SU-DHL-6 (cell line): ENCODE data around the gene NFE2.

Experiments used
- H2AFZ ChIP-seq: fragments of 200-600 bp; sonication (generic); 2 replicates; pipeline ENCODE4 v1.6.1; 2014; ENCODE audit warnings: low read depth, mild to moderate bottlenecking, moderate library complexity, mixed read lengths, antibody characterized with exemption, low read length; ENCODE audit not compliant: severe bottlenecking
- H3F3A ChIP-seq: fragments of 200-600 bp; shearing (Covaris generic); 2 replicates; pipeline ENCODE4 v1.6.0; 2016; ENCODE audit warnings: antibody characterized with exemption, mild to moderate bottlenecking; ENCODE audit not compliant: insufficient read depth
- H3K27ac ChIP-seq: fragments of 200-600 bp; sonication (generic); 2 replicates; pipeline ENCODE4 v1.5.1; 2016; ENCODE audit warnings: low read depth, mild to moderate bottlenecking, low read length, moderate library complexity, mixed read lengths
- H3K27me3 ChIP-seq: fragments of 200-600 bp; sonication (generic), shearing (Covaris generic); 2 replicates; pipeline ENCODE4 v1.6.0; 2014; ENCODE audit warnings: mild to moderate bottlenecking, low read length
- H3K36me3 ChIP-seq: fragments of 200-600 bp; sonication (generic); 2 replicates; pipeline ENCODE4 v1.6.1; 2014; ENCODE audit warnings: mild to moderate bottlenecking, low read length, mixed read lengths
- H3K4me2 ChIP-seq: fragments of 300-600, 200-600 bp; shearing (Covaris generic), sonication (generic); 2 replicates; pipeline ENCODE4 v1.6.0; 2014; ENCODE audit warnings: low read length, low read depth, mild to moderate bottlenecking; ENCODE audit not compliant: poor library complexity, severe bottlenecking
- H3K4me3 ChIP-seq: fragments of 200-600 bp; sonication (generic); 2 replicates; pipeline ENCODE4 v1.5.1; 2014; ENCODE audit warnings: antibody characterized with exemption, low read length, mild to moderate bottlenecking, mixed read lengths; ENCODE audit not compliant: insufficient read depth, poor library complexity, severe bottlenecking
- H3K79me2 ChIP-seq: fragments of 200-600 bp; sonication (generic); 2 replicates; pipeline ENCODE4 v1.6.1; 2014; ENCODE audit warnings: mild to moderate bottlenecking, low read length, moderate library complexity; ENCODE audit not compliant: insufficient read depth
- H3K9ac ChIP-seq: fragments of 200-600 bp; sonication (generic); 2 replicates; pipeline ENCODE4 v1.7.0; 2014; ENCODE audit warnings: mild to moderate bottlenecking, low read length
- H3K9me2 ChIP-seq: fragments of 200-600 bp; sonication (generic); replicated peaks from 2 replicates; pipeline ENCODE4 v1.6.1; 2014; ENCODE audit warnings: low read length; ENCODE audit not compliant: insufficient read depth
- H3K9me3 ChIP-seq: fragments of 200-600 bp; sonication (generic); 2 replicates; pipeline ENCODE4 v1.6.1; 2014; ENCODE audit warnings: low read length, mixed read lengths; ENCODE audit not compliant: insufficient read depth
- H4K20me1 ChIP-seq: fragments of 200-600 bp; sonication (generic); 2 replicates; pipeline ENCODE4 v1.6.1; 2014; ENCODE audit warnings: low read depth, mild to moderate bottlenecking, antibody characterized with exemption, low read length, moderate library complexity, mixed read lengths
- CTCF ChIP-seq: fragments of 200-600 bp; sonication (generic); IDR thresholded peaks from one replicate; pipeline ENCODE4 v1.5.1; 2017; ENCODE audit warnings: antibody characterized with exemption, mild to moderate bottlenecking, low read length, moderate library complexity; ENCODE audit not compliant: insufficient read depth, poor library complexity, severe bottlenecking
- EZH2phosphoT487 ChIP-seq: fragments of 200-600 bp; sonication (generic), shearing (Covaris generic); conservative IDR thresholded peaks from 2 replicates; pipeline ENCODE4 v1.6.1; 2018; ENCODE audit warnings: mild to moderate bottlenecking, antibody characterized with exemption, low read length, moderate library complexity, mixed read lengths

Gene NFE2

GRCh38 chr12:54246011-54246641, 54.7 kb downstream of the NFE2 start:
- no peak overlapping the region for H3K9ac ChIP-seq
- no peak overlapping the region for H3K4me3 ChIP-seq
- TF ChIP-seq EZH2phosphoT487 (no peak), CTCF (no peak)
- no peak overlapping the region for H3K27ac ChIP-seq
- no peaks in the 10 kb centered on the region for H3K27me3 ChIP-seq
- H3K9me2 ChIP-seq: no peaks in the 10 kb centered on the region
- H3K36me3 ChIP-seq: peaks cover 9% of the 10 kb centered on the region
- no peak overlapping the region for H2AFZ ChIP-seq
- H3K9me3 ChIP-seq: no peaks in the 10 kb centered on the region
- no peaks in the 10 kb centered on the region for H3K79me2 ChIP-seq
- H4K20me1 ChIP-seq: no peaks in the 10 kb centered on the region
- no peak overlapping the region for H3K4me2 ChIP-seq
- H3F3A ChIP-seq: no peaks in the 10 kb centered on the region
